ENCODE results near the gene UNC45A. TPM values are rescaled to one million over a fixed set of nuclear protein-coding genes. Genes with fewer than 3 reads are reported as not detected.

The UNC45A gene
- total RNA-seq, 4 donors from 2014 or later: 25.4 to 68.2 (median 49.8) TPM

GRCh38 chr15:90930861-90931574, 4.1 kb upstream of the UNC45A start:
- no peak for TF ChIP-seq CTCF (IDR thresholded peaks at IDR 0.05; ENCODE audit: low read depth)

GRCh38 chr15:90931575-90931827, 3.6 kb upstream of the UNC45A start:
- TF ChIP-seq CTCF (IDR thresholded peaks at IDR 0.05; ENCODE audit: low read depth): no peak

GRCh38 chr15:90931828-90932659, 3.0 kb upstream of the UNC45A start, which contains the start of gene HDDC3:
HDDC3 (minus strand) TSS chr15:90932549; CDS start chr15:90932540, 9 bp downstream.
- TF ChIP-seq CTCF (IDR thresholded peaks at IDR 0.05; ENCODE audit: low read depth): no peak

GRCh38 chr15:90932660-90932991, 2.5 kb upstream of the UNC45A start:
- no peak for TF ChIP-seq CTCF (IDR thresholded peaks at IDR 0.05; ENCODE audit: low read depth)

- TF ChIP-seq CTCF (IDR thresholded peaks at IDR 0.05; ENCODE audit: low read depth): no peak
Measured at GRCh38 chr15:90933301-90933700, 1.8 kb upstream of the UNC45A start.

- TF ChIP-seq CTCF (IDR thresholded peaks at IDR 0.05; ENCODE audit: low read depth): no peak
Measured at GRCh38 chr15:90934256-90934948, 683 bp upstream of the UNC45A start.

GRCh38 chr15:90936823-90937222, 1.7 kb downstream of the UNC45A start:
- no peak for TF ChIP-seq CTCF (IDR thresholded peaks at IDR 0.05; ENCODE audit: low read depth)
